GM12878 (cell line): ENCODE data around the gene TVP23C. TPM values are rescaled to one million over a fixed set of nuclear protein-coding genes. Genes with fewer than 3 reads are reported as not detected.

Source experiments
- ATAC-seq: fragments of 200-7000 bp; cut with Tn5 transposase; 3 replicates; pipeline ENCODE4 v1.9.1; 2020; ENCODE audit warnings: mild to moderate bottlenecking, moderate library complexity
- BruUV-seq: library from RNA; stranded (reverse); fragments of 400-500 nt; replicated peaks from 2 replicates; lab custom pipeline; 2021; lab: Mats Ljungman, UMichigan
- CTCF ChIA-PET: fragments of 300-600 bp; sonication (Branson Sonifier 250); formaldehyde crosslinking; extraction: SDS; loops from one replicate; lab custom pipeline; 2021; ENCODE audit warnings: inconsistent platforms; lab: Yijun Ruan, JAX
- POLR2A ChIA-PET: fragments of 350-600 bp; formaldehyde crosslinking; extraction: SDS; loops from one replicate; lab custom pipeline; 2021; ENCODE audit warnings: inconsistent platforms; lab: Charles Lee
- RAD21 ChIA-PET: fragments of 300-600 bp; sonication (Branson Sonifier 250); formaldehyde crosslinking; loops from one replicate; lab custom pipeline; 2023; ENCODE audit warnings: antibody characterized with exemption; ENCODE audit not compliant: unreplicated experiment; lab: Charles Lee
- SMC1A ChIA-PET: fragments of 300-600 bp; sonication (Branson Sonifier 250); formaldehyde crosslinking; loops from one replicate; lab custom pipeline; 2023; ENCODE audit not compliant: unreplicated experiment, uncharacterized antibody; lab: Charles Lee
- DNase-seq: peaks from one replicate; pipeline ENCODE4 v3.0.0-alpha.2; 2011; ENCODE audit warnings: low read depth, low spot score
- FAIRE-seq: peaks from 3 replicates; lab custom pipeline; 2011; peaks lifted over from hg19 to GRCh38; lab: Jason Lieb, UNC
- H2AFZ ChIP-seq: 2 replicates; pipeline ENCODE4 v1.6.0; 2011; ENCODE audit warnings: low read depth, low read length, control low read depth; ENCODE audit not compliant: control insufficient read depth
- H3K27ac ChIP-seq: 2 replicates; pipeline ENCODE4 v1.5.1; 2011; ENCODE audit warnings: control low read depth; ENCODE audit not compliant: control insufficient read depth, insufficient read depth
- H3K27me3 ChIP-seq, 2 experiments: replicated peaks in 1 of 2; 2 replicates each; pipeline versions ENCODE4 v1.6.0 to v1.6.1; 2011; ENCODE audit warnings: low read length in 1 of 2; ENCODE audit not compliant: control insufficient read depth in 2 of 2, insufficient read depth in 2 of 2
- H3K36me3 ChIP-seq, 2 experiments: 2 replicates each; pipeline ENCODE4 v1.5.1; 2011; ENCODE audit warnings: low read length in 1 of 2; ENCODE audit not compliant: control insufficient read depth in 2 of 2, insufficient read depth in 2 of 2
- H3K4me1 ChIP-seq: 2 replicates; pipeline ENCODE4 v1.6.1; 2011; ENCODE audit warnings: mild to moderate bottlenecking, low read length, moderate library complexity, mixed read lengths; ENCODE audit not compliant: control insufficient read depth, insufficient read depth
- H3K4me2 ChIP-seq: 2 replicates; pipeline ENCODE4 v1.6.0; 2011; ENCODE audit warnings: control low read depth; ENCODE audit not compliant: control insufficient read depth, insufficient read depth
- H3K4me3 ChIP-seq: fragments of 200-600 bp; sonication (generic); 2 replicates; pipeline ENCODE4 v1.5.1; 2016
- H3K79me2 ChIP-seq: 2 replicates; pipeline ENCODE4 v1.6.0; 2011; ENCODE audit warnings: low read length; ENCODE audit not compliant: control insufficient read depth, insufficient read depth
- H3K9ac ChIP-seq: 2 replicates; pipeline ENCODE4 v1.8.0; 2011; ENCODE audit warnings: low read length, control low read depth, mixed read lengths; ENCODE audit not compliant: control insufficient read depth, insufficient read depth
- H3K9me3 ChIP-seq: replicated peaks from 3 replicates; pipeline ENCODE4 v1.5.1; 2011; ENCODE audit warnings: mild to moderate bottlenecking, low read length; ENCODE audit not compliant: control insufficient read depth, insufficient read depth
- H4K20me1 ChIP-seq: 2 replicates; pipeline ENCODE4 v1.6.0; 2011; ENCODE audit not compliant: control insufficient read depth, insufficient read depth
- CHD4 ChIP-seq: fragments of 200-600 bp; sonication (generic); IDR thresholded peaks from 2 replicates; pipeline ENCODE4 v1.6.1; 2016; ENCODE audit warnings: mild to moderate bottlenecking
- CREM ChIP-seq: IDR thresholded peaks from 2 replicates; pipeline ENCODE4 v1.6.1; 2014; ENCODE audit warnings: antibody characterized with exemption, low read depth
- ELK1 ChIP-seq: IDR thresholded peaks from 2 replicates; pipeline ENCODE4 v1.6.1; 2012; ENCODE audit warnings: low read depth, low read length, improper control_type of control experiment
- NBN ChIP-seq: fragments of 450-650 bp; IDR thresholded peaks from 2 replicates; pipeline ENCODE4 v1.6.1; 2016
- NFYB ChIP-seq: IDR thresholded peaks from 2 replicates; pipeline ENCODE4 v1.6.1; 2011; ENCODE audit warnings: low read depth, mild to moderate bottlenecking, low read length, improper control_type of control experiment, moderate library complexity; ENCODE audit not compliant: insufficient read depth
- POLR2AphosphoS5 ChIP-seq: IDR thresholded peaks from 2 replicates; pipeline ENCODE4 v1.6.1; 2011; ENCODE audit warnings: mild to moderate bottlenecking, low read length, inconsistent platforms
- RELB ChIP-seq: fragments of 450-650 bp; IDR thresholded peaks from 2 replicates; pipeline ENCODE4 v1.6.1; 2017; ENCODE audit warnings: low read depth, mild to moderate bottlenecking, moderate library complexity
- REST ChIP-seq: IDR thresholded peaks from 2 replicates; pipeline ENCODE4 v1.6.1; 2012; ENCODE audit warnings: mild to moderate bottlenecking, low read depth, low read length
- YY1 ChIP-seq: IDR thresholded peaks from 2 replicates; pipeline ENCODE4 v1.6.1; 2011; ENCODE audit warnings: low read depth, mild to moderate bottlenecking, low read length
- WGBS: methylation state at CpG from one replicate; pipeline ENCODE4 v1.1.6; 2016; ENCODE audit warnings: low lambda C conversion rate; ENCODE audit not compliant: insufficient replicate concordance, insufficient coverage; ENCODE audit errors: missing lambda C conversion rate; 5-methylcytosine and 5-hydroxymethylcytosine counted together
- in situ Hi-C: fragments of 300-500 bp; cut with MboI; formaldehyde crosslinking; loops from 9 replicates; pipeline ENCODE4 v1.14.3; 2018; ENCODE audit warnings: mixed read lengths
- intact Hi-C: fragments of 100-400 bp; cut with micrococcal nuclease; formaldehyde crosslinking; loops from one replicate; pipeline ENCODE4 v1.14.2; 2022; ENCODE audit not compliant: unreplicated experiment
- polyA plus RNA-seq, 11 experiments: library from polyadenylated mRNA; depleted of rRNA in 4 of 11; unstranded in 6 of 11; stranded (reverse) in 5 of 11; fragments of >200 nt; fragmentation: Nextera tagmentation in 4 of 11; fragmentation: Illumina TruSeq in 1 of 11; extraction: Ambion mirVana in 4 of 11; extraction: Trizol in 1 of 11; gene quantifications; 1 replicate in 1 of 11; 2 replicates in 10 of 11; pipeline versions ENCODE4 v1.2.1 to v1.2.3, GENCODE V29; 2011 to 2016; ENCODE audit warnings: inconsistent platforms in 2 of 11, missing spikeins in 2 of 11, low read depth in 1 of 11
- total RNA-seq, 4 experiments: library from RNA; depleted of rRNA in 3 of 4; stranded (reverse); fragments of >200 nt in 3 of 4; fragmentation: Illumina TruSeq in 1 of 4; extraction: Trizol in 1 of 4; gene quantifications; 2 replicates each; pipeline versions ENCODE4 v1.2.1 to v1.2.3, GENCODE V29; 2013 to 2021
- TF ChIP-seq, protein P1 (sequence below): fragments of 450-650 bp; IDR thresholded peaks from 2 replicates; pipeline ENCODE4 v1.6.1; 2018; ENCODE audit warnings: mild to moderate bottlenecking, low read depth, moderate library complexity; ENCODE audit not compliant: partially characterized antibody
- TF ChIP-seq, protein P2 (sequence below): fragments of 450-650 bp; formaldehyde crosslinking; IDR thresholded peaks from 2 replicates; pipeline ENCODE4 v1.5.0; 2022; ENCODE audit warnings: mild to moderate bottlenecking, missing genetic modification characterization

TVP23C gene
- total and polyA plus RNA-seq, 10 of the 15 experiments (the other 5 are each of a cell fraction or from before 2014, with no cell fraction given) = 0.42 to 5.0 (median 2.7) TPM

- BruUV-seq = no TSS peak
- TF ChIP-seq ELK1 = no peak
- TF ChIP-seq, protein P1, sequence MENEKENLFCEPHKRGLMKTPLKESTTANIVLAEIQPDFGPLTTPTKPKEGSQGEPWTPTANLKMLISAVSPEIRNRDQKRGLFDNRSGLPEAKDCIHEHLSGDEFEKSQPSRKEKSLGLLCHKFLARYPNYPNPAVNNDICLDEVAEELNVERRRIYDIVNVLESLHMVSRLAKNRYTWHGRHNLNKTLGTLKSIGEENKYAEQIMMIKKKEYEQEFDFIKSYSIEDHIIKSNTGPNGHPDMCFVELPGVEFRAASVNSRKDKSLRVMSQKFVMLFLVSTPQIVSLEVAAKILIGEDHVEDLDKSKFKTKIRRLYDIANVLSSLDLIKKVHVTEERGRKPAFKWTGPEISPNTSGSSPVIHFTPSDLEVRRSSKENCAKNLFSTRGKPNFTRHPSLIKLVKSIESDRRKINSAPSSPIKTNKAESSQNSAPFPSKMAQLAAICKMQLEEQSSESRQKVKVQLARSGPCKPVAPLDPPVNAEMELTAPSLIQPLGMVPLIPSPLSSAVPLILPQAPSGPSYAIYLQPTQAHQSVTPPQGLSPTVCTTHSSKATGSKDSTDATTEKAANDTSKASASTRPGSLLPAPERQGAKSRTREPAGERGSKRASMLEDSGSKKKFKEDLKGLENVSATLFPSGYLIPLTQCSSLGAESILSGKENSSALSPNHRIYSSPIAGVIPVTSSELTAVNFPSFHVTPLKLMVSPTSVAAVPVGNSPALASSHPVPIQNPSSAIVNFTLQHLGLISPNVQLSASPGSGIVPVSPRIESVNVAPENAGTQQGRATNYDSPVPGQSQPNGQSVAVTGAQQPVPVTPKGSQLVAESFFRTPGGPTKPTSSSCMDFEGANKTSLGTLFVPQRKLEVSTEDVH = no peak
- TF ChIP-seq REST = no peak
- no peak for TF ChIP-seq POLR2AphosphoS5
- TF ChIP-seq CHD4 = no peak
- TF ChIP-seq NFYB = no peak
- TF ChIP-seq CREM = no peak
- no peak for TF ChIP-seq NBN
- TF ChIP-seq RELB = no peak
- TF ChIP-seq, protein P2, sequence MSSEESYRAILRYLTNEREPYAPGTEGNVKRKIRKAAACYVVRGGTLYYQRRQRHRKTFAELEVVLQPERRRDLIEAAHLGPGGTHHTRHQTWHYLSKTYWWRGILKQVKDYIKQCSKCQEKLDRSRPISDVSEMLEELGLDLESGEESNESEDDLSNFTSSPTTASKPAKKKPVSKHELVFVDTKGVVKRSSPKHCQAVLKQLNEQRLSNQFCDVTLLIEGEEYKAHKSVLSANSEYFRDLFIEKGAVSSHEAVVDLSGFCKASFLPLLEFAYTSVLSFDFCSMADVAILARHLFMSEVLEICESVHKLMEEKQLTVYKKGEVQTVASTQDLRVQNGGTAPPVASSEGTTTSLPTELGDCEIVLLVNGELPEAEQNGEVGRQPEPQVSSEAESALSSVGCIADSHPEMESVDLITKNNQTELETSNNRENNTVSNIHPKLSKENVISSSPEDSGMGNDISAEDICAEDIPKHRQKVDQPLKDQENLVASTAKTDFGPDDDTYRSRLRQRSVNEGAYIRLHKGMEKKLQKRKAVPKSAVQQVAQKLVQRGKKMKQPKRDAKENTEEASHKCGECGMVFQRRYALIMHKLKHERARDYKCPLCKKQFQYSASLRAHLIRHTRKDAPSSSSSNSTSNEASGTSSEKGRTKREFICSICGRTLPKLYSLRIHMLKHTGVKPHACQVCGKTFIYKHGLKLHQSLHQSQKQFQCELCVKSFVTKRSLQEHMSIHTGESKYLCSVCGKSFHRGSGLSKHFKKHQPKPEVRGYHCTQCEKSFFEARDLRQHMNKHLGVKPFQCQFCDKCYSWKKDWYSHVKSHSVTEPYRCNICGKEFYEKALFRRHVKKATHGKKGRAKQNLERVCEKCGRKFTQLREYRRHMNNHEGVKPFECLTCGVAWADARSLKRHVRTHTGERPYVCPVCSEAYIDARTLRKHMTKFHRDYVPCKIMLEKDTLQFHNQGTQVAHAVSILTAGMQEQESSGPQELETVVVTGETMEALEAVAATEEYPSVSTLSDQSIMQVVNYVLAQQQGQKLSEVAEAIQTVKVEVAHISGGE (CRISPR knock-in tag) = no peak
- no peak for TF ChIP-seq YY1
- FAIRE-seq = no peak
- CTCF ChIA-PET = interaction anchor here (3.0 kb wide), 1 partner anchor 244 kb away, joined by 33 read pairs; no protein-coding TSS in a partner anchor
- Histone ChIP-seq H3K4me2 (no peak overlapping the region), H2AFZ (no peak overlapping the region), H3K27ac (no peak overlapping the region), H3K9ac (no peak overlapping the region), H3K27me3 (no peaks in the 10 kb centered on the region; a peak in 1 of 4 replicates), H3K4me3 (no peak overlapping the region), H3K36me3 (no peaks in the 10 kb centered on the region), H3K4me1 (peaks cover 3% of the 10 kb centered on the region), H4K20me1 (no peaks in the 10 kb centered on the region), H3K9me3 (no peaks in the 10 kb centered on the region), H3K79me2 (no peaks in the 10 kb centered on the region)
- intact Hi-C loops (loop anchor here (1.0 kb wide), 1 partner anchor 244 kb away; no protein-coding TSS in a partner anchor), in situ Hi-C loops (loop anchor here (5.0 kb wide), 1 partner anchor 244 kb away; no protein-coding TSS in a partner anchor)
- POLR2A ChIA-PET = no interaction called here
- DNase-seq = no peak
- WGBS = 49% methylated on average over 7 of the region's 7 CpGs
- SMC1A ChIA-PET = no interaction called here
- ATAC-seq = no peak
- RAD21 ChIA-PET = interaction anchor here (2.1 kb wide), 1 partner anchor 243 kb away, joined by 7 read pairs; no protein-coding TSS in a partner anchor
Observed at GRCh38 chr17:15501793-15502192, 61.5 kb downstream of the TVP23C start.
